ENCODE results near the gene DNAJC5. TPM values are rescaled to one million over a fixed set of nuclear protein-coding genes. Genes with fewer than 3 reads are reported as not detected.
"Not testable (repeated sequence)": the region's sequence is repeated elsewhere in the genome, so short reads cannot be mapped to it uniquely, and the experiment has no call there.

Gene DNAJC5
- total RNA-seq, 2 donors from 2014 or later = 44.4 to 66.6 TPM

GRCh38 chr20:63877755-63878470, 17.0 kb upstream of the DNAJC5 start:
- TF ChIP-seq CTCF (IDR thresholded peaks at IDR 0.05) = no peak
- TF ChIP-seq POLR2A (IDR thresholded peaks at IDR 0.05) = no peak
- no peaks in the 10 kb centered on the region for H3K27me3 ChIP-seq (replicated peaks; ENCODE audit: insufficient read depth)
- H3K4me1 ChIP-seq (replicated peaks) = no peaks in the 10 kb centered on the region
- 93% methylated on average over 32 of the region's 32 CpGs for WGBS
- intact Hi-C loops (cut with DNase I) = no loop called here
- no peaks in the 10 kb centered on the region for H3K9me3 ChIP-seq
- peaks cover 0 to 6% of the 10 kb centered on the region in 2 donors for H3K36me3 ChIP-seq
- no peak overlapping the region for H3K4me3 ChIP-seq
- no peak for DNase-seq (ENCODE audit: low spot score)
- no peak overlapping the region for H3K27ac ChIP-seq

- Histone ChIP-seq H3K4me1 (replicated peaks) (peaks cover 1% of the 10 kb centered on the region), H3K9me3 (no peaks in the 10 kb centered on the region), H3K27me3 (replicated peaks; ENCODE audit: insufficient read depth) (no peaks in the 10 kb centered on the region), H3K27ac (no peak overlapping the region), H3K36me3 (peaks cover 0 to 6% of the 10 kb centered on the region in 2 donors), H3K4me3 (no peak overlapping the region)
- WGBS = 93% methylated on average over 14 of the region's 14 CpGs
- TF ChIP-seq POLR2A (IDR thresholded peaks at IDR 0.05) (no peak), CTCF (IDR thresholded peaks at IDR 0.05) (no peak), POLR2AphosphoS5 (IDR thresholded peaks at IDR 0.05) (no peak)
- intact Hi-C loops (cut with DNase I) = no loop called here
- no peak for DNase-seq (ENCODE audit: low spot score)
These were observed 15.8 kb upstream of the DNAJC5 start for GRCh38 chr20:63878899-63879663.

GRCh38 chr20:63880901-63881300, 14.0 kb upstream of the DNAJC5 start:
- H3K36me3 ChIP-seq; intact Hi-C loops (cut with DNase I): not testable (repeated sequence)
- WGBS = 93% methylated on average over 13 of the region's 13 CpGs

GRCh38 chr20:63881451-63882226, 13.3 kb upstream of the DNAJC5 start:
- DNase-seq (ENCODE audit: low spot score) = no peak
- peaks cover 5% of the 10 kb centered on the region for H3K4me1 ChIP-seq (replicated peaks)
- H3K9me3 ChIP-seq = no peaks in the 10 kb centered on the region
- H3K4me3 ChIP-seq = no peak overlapping the region
- no peak for TF ChIP-seq POLR2A (IDR thresholded peaks at IDR 0.05)
- no peak for TF ChIP-seq POLR2AphosphoS5 (IDR thresholded peaks at IDR 0.05)
- TF ChIP-seq CTCF (IDR thresholded peaks at IDR 0.05) = no peak
- intact Hi-C loops (cut with DNase I) = no loop called here
- WGBS = 82% methylated on average over 16 of the region's 19 CpGs
- H3K27me3 ChIP-seq (replicated peaks; ENCODE audit: insufficient read depth) = no peaks in the 10 kb centered on the region
- no peaks in the 10 kb centered on the region for H3K36me3 ChIP-seq
- peak overlapping the region in 1 of 2 donors; percentile 39 for H3K27ac ChIP-seq

More at GRCh38 chr20:63880901-63881300, 14.0 kb upstream of the DNAJC5 start:
- not testable (repeated sequence) for H3K27me3 ChIP-seq (replicated peaks; ENCODE audit: insufficient read depth); H3K4me3 ChIP-seq; H3K4me1 ChIP-seq (replicated peaks); H3K27ac ChIP-seq; DNase-seq (ENCODE audit: low spot score); H3K9me3 ChIP-seq

All from prostate gland (tissue), 2 donors.